Prostate gland (tissue), 2 donors: ENCODE results near the gene VDR.

Experiments used
- CTCF ChIP-seq, 4 experiments: fragments of 200-600 bp in 2 of 4; fragments of 450-650 bp in 2 of 4; sonication (generic) in 2 of 4; IDR thresholded peaks; 1 replicate in 3 of 4; 2 replicates in 1 of 4; pipeline ENCODE4 v1.5.1; 2016 to 2019; ENCODE audit warnings: antibody characterized with exemption in 4 of 4, mild to moderate bottlenecking in 2 of 4, moderate library complexity in 2 of 4
- POLR2A ChIP-seq: fragments of 450-650 bp; IDR thresholded peaks from one replicate; pipeline ENCODE4 v1.6.1; 2016; ENCODE audit warnings: antibody characterized with exemption, mild to moderate bottlenecking
- POLR2AphosphoS5 ChIP-seq: sonication (generic); formaldehyde crosslinking; IDR thresholded peaks from one replicate; pipeline ENCODE4 v1.6.1; 2017; ENCODE audit warnings: antibody characterized with exemption

GRCh38 chr12:47910486-47910885 lies 5.7 kb upstream of the VDR start:
- TF ChIP-seq POLR2A = no peak
- no peak for TF ChIP-seq CTCF (IDR thresholded peaks at IDR 0.05)
- TF ChIP-seq POLR2AphosphoS5 = no peak
